ENCODE results near the gene ARL15. TPM values are rescaled to one million over a fixed set of nuclear protein-coding genes. Genes with fewer than 3 reads are reported as not detected.

The ARL15 gene
- total and polyA plus RNA-seq, 2 donors: 25.4 to 91.4 TPM

GRCh38 chr5:54148067-54148845, 162.1 kb downstream of the ARL15 start:
- no peaks in the 10 kb centered on the region for H3K36me3 ChIP-seq (ENCODE audit: insufficient read depth)
- no peaks in the 10 kb centered on the region for H3K4me1 ChIP-seq (ENCODE audit: insufficient read depth)
- H3K27ac ChIP-seq (ENCODE audit: low read depth): no peak overlapping the region
- H3K4me3 ChIP-seq (ENCODE audit: low read depth, low read length): no peak overlapping the region
- 68% methylated on average over 6 of the region's 6 CpGs for WGBS
- DNase-seq (ENCODE audit: extremely low spot score): no peak

DNA sequence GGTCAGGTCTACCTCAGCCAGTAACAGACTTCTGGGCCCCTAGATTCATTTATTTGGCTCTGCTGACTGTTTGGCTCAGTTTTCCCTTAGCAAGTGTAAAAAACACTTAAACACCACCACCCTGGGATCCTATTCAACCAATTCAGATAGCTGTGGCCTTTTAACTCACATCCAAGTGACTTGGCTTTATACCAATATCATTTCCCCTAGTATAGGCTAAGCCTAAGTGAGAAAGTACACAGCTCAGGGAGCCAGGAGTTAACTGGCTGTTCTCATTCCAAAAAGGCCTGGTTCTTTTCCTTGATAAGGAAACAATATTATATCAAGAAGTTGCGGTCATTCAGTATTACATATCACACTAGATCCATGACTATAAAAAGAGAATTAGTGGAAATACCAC, 163.5 kb downstream of the ARL15 start:
- H3K4me1 ChIP-seq (ENCODE audit: insufficient read depth): no peaks in the 10 kb centered on the region
- 40% methylated on average over 1 of the region's 1 CpG for WGBS
- DNase-seq (ENCODE audit: extremely low spot score): no peak
- H3K36me3 ChIP-seq (ENCODE audit: insufficient read depth): no peaks in the 10 kb centered on the region
- peak overlapping the region; percentile 5 for H3K27ac ChIP-seq (ENCODE audit: low read depth)
- H3K4me3 ChIP-seq (ENCODE audit: low read depth, low read length): no peak overlapping the region

- no peaks in the 10 kb centered on the region for H3K36me3 ChIP-seq (ENCODE audit: insufficient read depth)
- no peaks in the 10 kb centered on the region for H3K4me1 ChIP-seq (ENCODE audit: insufficient read depth)
- no peak for DNase-seq (ENCODE audit: extremely low spot score)
- H3K27ac ChIP-seq (ENCODE audit: low read depth): no peak overlapping the region
- 59% methylated on average over 3 of the region's 3 CpGs for WGBS
- no peak overlapping the region for H3K4me3 ChIP-seq (ENCODE audit: low read depth, low read length)
These were observed 164.0 kb downstream of the ARL15 start for GRCh38 chr5:54146390-54146789.

DNA sequence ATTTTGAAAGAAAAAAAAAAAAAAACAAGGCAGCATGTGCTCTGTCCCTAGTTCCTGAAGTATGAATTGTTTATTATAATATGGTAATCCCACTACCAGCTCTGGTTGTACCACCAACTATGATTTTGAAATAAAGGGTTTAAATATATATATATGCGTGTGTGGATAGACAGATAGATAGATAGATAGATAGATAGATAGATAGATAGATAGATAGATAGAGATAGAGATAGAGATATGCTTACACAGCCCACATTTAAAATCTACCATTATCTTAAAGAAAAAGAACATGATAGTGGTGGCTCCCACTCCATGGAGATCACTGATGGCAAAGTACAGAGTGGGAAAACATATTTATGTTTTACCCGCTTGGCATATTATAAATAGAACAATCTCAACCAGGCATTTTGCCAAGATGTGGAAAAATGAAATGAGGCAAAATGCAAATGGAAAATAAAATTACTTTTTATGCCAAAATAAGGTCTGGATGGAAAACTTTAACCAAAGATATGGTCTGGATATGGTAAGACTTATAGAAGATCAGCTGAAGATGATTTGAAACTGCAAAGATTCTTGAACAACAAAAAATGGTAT, 170.0 kb downstream of the ARL15 start:
- no peak overlapping the region for H3K4me3 ChIP-seq (ENCODE audit: low read depth, low read length)
- H3K4me1 ChIP-seq (ENCODE audit: insufficient read depth): no peaks in the 10 kb centered on the region
- H3K36me3 ChIP-seq (ENCODE audit: insufficient read depth): no peaks in the 10 kb centered on the region
- 87% methylated on average over 2 of the region's 2 CpGs for WGBS
- no peak for DNase-seq (ENCODE audit: extremely low spot score)
- no peak overlapping the region for H3K27ac ChIP-seq (ENCODE audit: low read depth)

GRCh38 chr5:54136516-54137440, 173.6 kb downstream of the ARL15 start:
- no peaks in the 10 kb centered on the region for H3K4me1 ChIP-seq (ENCODE audit: insufficient read depth)
- WGBS: 58% methylated on average over 5 of the region's 5 CpGs
- no peak for DNase-seq (ENCODE audit: extremely low spot score)
- H3K4me3 ChIP-seq (ENCODE audit: low read depth, low read length): no peak overlapping the region
- H3K36me3 ChIP-seq (ENCODE audit: insufficient read depth): no peaks in the 10 kb centered on the region
- no peak overlapping the region for H3K27ac ChIP-seq (ENCODE audit: low read depth)

DNA sequence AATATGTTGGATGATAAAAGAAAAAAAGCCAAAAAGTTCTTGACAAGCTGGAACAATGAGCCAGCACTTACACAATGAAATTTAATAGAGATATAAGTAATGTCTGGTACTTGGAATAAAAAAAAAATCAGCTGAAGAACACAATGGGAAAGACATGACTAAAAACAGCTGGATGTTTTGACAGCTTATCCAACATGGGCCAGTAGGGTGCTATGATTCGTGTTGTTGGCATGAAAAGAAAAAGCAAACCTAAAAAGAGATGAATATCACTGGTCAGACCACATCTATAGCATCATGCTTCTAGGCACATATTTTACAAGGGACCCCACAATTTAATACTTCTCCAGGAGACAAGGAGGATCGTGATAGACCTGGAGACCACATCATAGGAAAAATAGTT, 175.3 kb downstream of the ARL15 start:
- Histone ChIP-seq H3K27ac (ENCODE audit: low read depth) (no peak overlapping the region), H3K36me3 (ENCODE audit: insufficient read depth) (no peaks in the 10 kb centered on the region), H3K4me1 (ENCODE audit: insufficient read depth) (no peaks in the 10 kb centered on the region), H3K4me3 (ENCODE audit: low read depth, low read length) (no peak overlapping the region)
- no peak for DNase-seq (ENCODE audit: extremely low spot score)
- 32% methylated on average over 2 of the region's 2 CpGs for WGBS

- Histone ChIP-seq H3K4me3 (ENCODE audit: low read depth, low read length) (no peak overlapping the region), H3K4me1 (ENCODE audit: insufficient read depth) (no peaks in the 10 kb centered on the region), H3K36me3 (ENCODE audit: insufficient read depth) (no peaks in the 10 kb centered on the region), H3K27ac (ENCODE audit: low read depth) (no peak overlapping the region)
- no peak for DNase-seq (ENCODE audit: extremely low spot score)
These were observed 176.5 kb downstream of the ARL15 start for GRCh38 chr5:54133917-54134316.

DNA sequence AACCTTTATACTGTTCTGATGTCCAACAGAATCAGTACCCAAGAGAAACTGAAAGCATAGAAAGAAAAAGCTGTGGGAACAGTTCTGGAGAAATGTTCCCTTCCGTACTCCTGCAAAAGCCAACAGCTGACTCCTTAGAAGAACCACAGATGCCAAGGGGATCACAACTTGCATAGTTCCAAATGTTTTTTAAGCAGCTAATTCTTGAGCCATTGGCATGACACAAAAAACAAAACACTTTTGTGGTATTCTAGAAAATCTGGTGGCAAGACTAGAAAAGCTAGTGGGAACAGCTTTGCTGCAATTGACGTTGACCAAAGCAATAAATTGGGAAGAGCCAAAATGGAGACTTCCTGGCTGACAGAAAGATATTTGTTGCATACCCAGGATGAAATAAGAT, 189.9 kb downstream of the ARL15 start:
- H3K27ac ChIP-seq (ENCODE audit: low read depth): no peak overlapping the region
- H3K4me1 ChIP-seq (ENCODE audit: insufficient read depth): no peaks in the 10 kb centered on the region
- WGBS: 96% methylated on average over 2 of the region's 2 CpGs
- no peaks in the 10 kb centered on the region for H3K36me3 ChIP-seq (ENCODE audit: insufficient read depth)
- no peak for DNase-seq (ENCODE audit: extremely low spot score)
- no peak overlapping the region for H3K4me3 ChIP-seq (ENCODE audit: low read depth, low read length)

DNA sequence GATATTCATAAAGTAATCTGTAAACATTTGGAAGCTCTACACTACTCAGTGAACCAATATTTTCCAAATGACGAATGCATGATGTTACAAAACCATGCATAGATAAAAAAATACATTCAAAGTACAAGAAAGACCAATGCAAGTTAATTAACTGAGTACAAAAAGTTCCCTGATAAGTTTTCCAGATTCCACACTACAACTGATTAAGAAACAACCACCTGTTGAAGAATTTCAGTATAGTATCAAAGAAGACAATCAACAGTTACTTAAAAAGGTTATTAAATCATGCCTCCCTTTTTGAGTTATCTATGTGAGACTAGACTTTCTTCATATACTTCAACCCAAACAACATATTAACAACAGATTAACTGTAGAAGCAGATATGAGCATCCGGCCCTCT, 192.4 kb downstream of the ARL15 start:
- H3K4me1 ChIP-seq (ENCODE audit: insufficient read depth): no peaks in the 10 kb centered on the region
- H3K4me3 ChIP-seq (ENCODE audit: low read depth, low read length): no peak overlapping the region
- H3K27ac ChIP-seq (ENCODE audit: low read depth): no peak overlapping the region
- H3K36me3 ChIP-seq (ENCODE audit: insufficient read depth): no peaks in the 10 kb centered on the region
- 89% methylated on average over 2 of the region's 2 CpGs for WGBS
- DNase-seq (ENCODE audit: extremely low spot score): no peak

GRCh38 chr5:54115735-54116403, 194.5 kb downstream of the ARL15 start:
- Histone ChIP-seq H3K36me3 (ENCODE audit: insufficient read depth) (no peaks in the 10 kb centered on the region), H3K4me3 (ENCODE audit: low read depth, low read length) (no peak overlapping the region), H3K4me1 (ENCODE audit: insufficient read depth) (no peaks in the 10 kb centered on the region), H3K27ac (ENCODE audit: low read depth) (no peak overlapping the region)
- DNase-seq (ENCODE audit: extremely low spot score): no peak
- 90% methylated on average over 3 of the region's 3 CpGs for WGBS

GRCh38 chr5:54113060-54113459, 197.3 kb downstream of the ARL15 start:
- no peak overlapping the region for H3K4me3 ChIP-seq (ENCODE audit: low read depth, low read length)
- WGBS: 66% methylated on average over 5 of the region's 5 CpGs
- no peaks in the 10 kb centered on the region for H3K36me3 ChIP-seq (ENCODE audit: insufficient read depth)
- no peaks in the 10 kb centered on the region for H3K4me1 ChIP-seq (ENCODE audit: insufficient read depth)
- DNase-seq (ENCODE audit: extremely low spot score): no peak
- H3K27ac ChIP-seq (ENCODE audit: low read depth): no peak overlapping the region

- no peak for DNase-seq (ENCODE audit: extremely low spot score)
- 53% methylated on average over 1 of the region's 1 CpG for WGBS
- Histone ChIP-seq H3K4me3 (ENCODE audit: low read depth, low read length) (no peak overlapping the region), H3K27ac (ENCODE audit: low read depth) (no peak overlapping the region), H3K36me3 (ENCODE audit: insufficient read depth) (no peaks in the 10 kb centered on the region), H3K4me1 (ENCODE audit: insufficient read depth) (no peaks in the 10 kb centered on the region)
These were observed 200.6 kb downstream of the ARL15 start for GRCh38 chr5:54109626-54110330.

GRCh38 chr5:54108136-54108535, 202.2 kb downstream of the ARL15 start:
- H3K36me3 ChIP-seq (ENCODE audit: insufficient read depth): no peaks in the 10 kb centered on the region
- no peaks in the 10 kb centered on the region for H3K4me1 ChIP-seq (ENCODE audit: insufficient read depth)
- no peak for DNase-seq (ENCODE audit: extremely low spot score)
- no peak overlapping the region for H3K4me3 ChIP-seq (ENCODE audit: low read depth, low read length)
- 90% methylated on average over 3 of the region's 3 CpGs for WGBS
- no peak overlapping the region for H3K27ac ChIP-seq (ENCODE audit: low read depth)
